Retinal pigment epithelial cell (primary cell): ENCODE measurements around the gene LINGO1.

Experiments
- DNase-seq: peaks from one replicate; pipeline ENCODE4 v3.0.0-alpha.2; 2010; ENCODE audit warnings: low read depth
- H3K4me3 ChIP-seq: 2 replicates; pipeline ENCODE4 v1.5.1; 2011; ENCODE audit warnings: mild to moderate bottlenecking, low read length, control low read depth, moderate library complexity
- CTCF ChIP-seq: conservative IDR thresholded peaks from 2 replicates; pipeline ENCODE4 v1.5.1; 2011; ENCODE audit warnings: low read depth, low read length, control low read depth, inconsistent platforms

Gene LINGO1

GRCh38 chr15:77584691-77585090 lies 48.0 kb downstream of the LINGO1 start:
- TF ChIP-seq CTCF, result no peak
- DNase-seq, result no peak
- H3K4me3 ChIP-seq, result no peak overlapping the region

GRCh38 chr15:77584201-77584600 lies 48.5 kb downstream of the LINGO1 start:
- no peak for DNase-seq
- no peak overlapping the region for H3K4me3 ChIP-seq
- TF ChIP-seq CTCF, result peak; percentile 45

- no peak for TF ChIP-seq CTCF
- no peak overlapping the region for H3K4me3 ChIP-seq
- DNase-seq, result no peak
Observed at GRCh38 chr15:77582763-77583162, 49.9 kb downstream of the LINGO1 start.

GRCh38 chr15:77581896-77582569 lies 50.7 kb downstream of the LINGO1 start:
- no peak for TF ChIP-seq CTCF
- no peak overlapping the region for H3K4me3 ChIP-seq
- no peak for DNase-seq

- H3K4me3 ChIP-seq, result no peak overlapping the region
- DNase-seq, result no peak
- TF ChIP-seq CTCF, result no peak
Observed at GRCh38 chr15:77580996-77581682, 51.6 kb downstream of the LINGO1 start.

GRCh38 chr15:77579498-77580188 lies 53.1 kb downstream of the LINGO1 start:
- DNase-seq, result no peak
- no peak for TF ChIP-seq CTCF

More at GRCh38 chr15:77579498-77580188, 53.1 kb downstream of the LINGO1 start:
- H3K4me3 ChIP-seq, result no peak overlapping the region
